SK-N-SH (cell line): Measurements from ENCODE around the gene IGDCC3. TPM values are rescaled to one million over a fixed set of nuclear protein-coding genes. Genes with fewer than 3 reads are reported as not detected.

Source experiments
- CTCF ChIA-PET: fragments of 300-600, 350-600 bp; formaldehyde crosslinking; extraction: SDS; loops from one replicate; lab custom pipeline; 2021; lab: Yijun Ruan, JAX
- POLR2A ChIA-PET: fragments of 350-600 bp; sonication (Branson Sonifier 250); formaldehyde crosslinking; extraction: SDS; loops from one replicate; lab custom pipeline; 2020; ENCODE audit warnings: antibody characterized with exemption, inconsistent platforms; lab: Yijun Ruan, JAX
- DNase-seq: peaks from one replicate; pipeline ENCODE4 v3.0.0; 2012
- H2AFZ ChIP-seq: fragments of 200-600 bp; sonication (generic); 2 replicates; pipeline ENCODE4 v1.8.1; 2016; ENCODE audit warnings: antibody characterized with exemption, mild to moderate bottlenecking, low read depth
- H3F3A ChIP-seq: fragments of 200-600 bp; sonication (generic); replicated peaks from 2 replicates; pipeline ENCODE3; 2016; ENCODE audit warnings: antibody characterized with exemption, mild to moderate bottlenecking; ENCODE audit not compliant: insufficient read depth
- H3K27ac ChIP-seq, 2 experiments: fragments of 200-500 bp in 1 of 2; fragments of 200-600 bp in 1 of 2; sonication (Bioruptor generic) in 1 of 2; sonication (generic), shearing (Covaris generic) in 1 of 2; 2 replicates each; pipeline versions ENCODE4 v1.5.1 to v1.6.1; 2014 to 2016; ENCODE audit warnings: low read depth in 2 of 2, inconsistent platforms in 1 of 2, low read length in 1 of 2, mild to moderate bottlenecking in 1 of 2, mixed read lengths in 1 of 2
- H3K27me3 ChIP-seq: fragments of 200-600 bp; sonication (generic), shearing (Covaris generic); 2 replicates; pipeline ENCODE4 v1.6.1; 2016; ENCODE audit warnings: mixed run types; ENCODE audit not compliant: insufficient read depth
- H3K36me3 ChIP-seq, 2 experiments: fragments of 200-500 bp in 1 of 2; fragments of 200-600 bp in 1 of 2; sonication (Bioruptor generic) in 1 of 2; sonication (generic) in 1 of 2; replicated peaks in 1 of 2; 2 replicates each; pipeline versions ENCODE3 to v1.5.1; 2014 to 2016; ENCODE audit warnings: low read length in 1 of 2, mild to moderate bottlenecking in 1 of 2; ENCODE audit not compliant: insufficient read depth in 2 of 2, control insufficient read depth in 1 of 2
- H3K4me1 ChIP-seq, 2 experiments: fragments of 200-500 bp in 1 of 2; fragments of 200-600 bp in 1 of 2; sonication (Bioruptor generic) in 1 of 2; sonication (generic), shearing (Covaris generic) in 1 of 2; 2 replicates each; pipeline versions ENCODE4 v1.5.1 to v1.6.1; 2014 to 2016; ENCODE audit warnings: low read depth in 1 of 2, low read length in 1 of 2, mixed run types in 1 of 2; ENCODE audit not compliant: insufficient read depth in 2 of 2, control insufficient read depth in 1 of 2
- H3K4me2 ChIP-seq: fragments of 200-600 bp; sonication (generic), shearing (Covaris generic); 2 replicates; pipeline ENCODE4 v1.6.1; 2017; ENCODE audit warnings: mixed run types
- H3K4me3 ChIP-seq, 2 experiments: fragments of 200-500 bp in 1 of 2; fragments of 200-600 bp in 1 of 2; sonication (Bioruptor generic) in 1 of 2; sonication (generic), shearing (Covaris generic) in 1 of 2; 2 replicates each; pipeline versions ENCODE4 v1.5.1 to v1.8.1; 2014 to 2016; ENCODE audit warnings: low read depth in 2 of 2, inconsistent platforms in 1 of 2, low read length in 1 of 2, mild to moderate bottlenecking in 1 of 2, mixed read lengths in 1 of 2, moderate library complexity in 1 of 2
- H3K79me2 ChIP-seq: fragments of 200-600 bp; sonication (generic); 2 replicates; pipeline ENCODE4 v1.8.1; 2017; ENCODE audit warnings: mild to moderate bottlenecking; ENCODE audit not compliant: insufficient read depth
- H3K9ac ChIP-seq: fragments of 200-600 bp; sonication (generic); 2 replicates; pipeline ENCODE4 v1.6.1; 2017; ENCODE audit warnings: mixed run types
- H3K9me2 ChIP-seq: fragments of 200-600 bp; sonication (generic); 2 replicates; pipeline ENCODE4 v1.6.1; 2017; ENCODE audit warnings: mixed run types
- H3K9me3 ChIP-seq: fragments of 200-600 bp; sonication (generic); 2 replicates; pipeline ENCODE4 v1.6.1; 2017; ENCODE audit warnings: mixed run types, mild to moderate bottlenecking, moderate library complexity
- H4K20me1 ChIP-seq: fragments of 200-600 bp; sonication (generic); 2 replicates; pipeline ENCODE4 v1.6.1; 2017; ENCODE audit warnings: mild to moderate bottlenecking, mixed run types; ENCODE audit not compliant: insufficient read depth
- CHD2 ChIP-seq: fragments of 150-350 bp; IDR thresholded peaks from 2 replicates; pipeline ENCODE4 v1.6.1; 2018; ENCODE audit warnings: low read length; ENCODE audit not compliant: partially characterized antibody
- ELF1 ChIP-seq: IDR thresholded peaks from 2 replicates; pipeline ENCODE4 v1.4.0; 2012
- MXI1 ChIP-seq: IDR thresholded peaks from 2 replicates; pipeline ENCODE4 v1.6.1; 2012; ENCODE audit warnings: mild to moderate bottlenecking, low read depth, low read length, improper control_type of control experiment
- TCF12 ChIP-seq: IDR thresholded peaks from 2 replicates; pipeline ENCODE4 v1.4.0; 2012
- TEAD4 ChIP-seq: IDR thresholded peaks from 2 replicates; pipeline ENCODE4 v1.4.0; 2012; ENCODE audit warnings: mild to moderate bottlenecking, borderline replicate concordance; ENCODE audit not compliant: insufficient read depth
- YY1 ChIP-seq: IDR thresholded peaks from 2 replicates; pipeline ENCODE4 v1.4.0; 2012; ENCODE audit warnings: low read depth, mild to moderate bottlenecking
- WGBS: methylation state at CpG from one replicate; pipeline ENCODE4 v1.1.6; 2017; ENCODE audit warnings: low lambda C conversion rate; 5-methylcytosine and 5-hydroxymethylcytosine counted together
- polyA plus RNA-seq, 3 experiments: library from polyadenylated mRNA; depleted of rRNA; stranded (reverse); fragments of >200 nt; gene quantifications; 2 replicates each; pipeline ENCODE4 v1.2.3, GENCODE V29; 2012
- TF ChIP-seq, protein P1 (sequence below): IDR thresholded peaks from 2 replicates; pipeline ENCODE4 v1.4.0; 2012; ENCODE audit warnings: low read depth
- TF ChIP-seq, protein P2 (sequence below): fragments of 150-350 bp; IDR thresholded peaks from 2 replicates; pipeline ENCODE4 v1.6.1; 2016; ENCODE audit warnings: mild to moderate bottlenecking, low read depth, low read length
- TF ChIP-seq, protein P3 (sequence below): IDR thresholded peaks from 2 replicates; pipeline ENCODE4 v1.4.0; 2012; ENCODE audit warnings: low read depth, borderline replicate concordance
- TF ChIP-seq, protein P4 (sequence below): IDR thresholded peaks from 2 replicates; pipeline ENCODE4 v1.6.1; 2012; ENCODE audit warnings: mild to moderate bottlenecking, low read depth, low read length, moderate library complexity
- TF ChIP-seq, protein P5 (sequence below): IDR thresholded peaks from 2 replicates; pipeline ENCODE4 v1.4.0; 2012; ENCODE audit warnings: low read depth, borderline replicate concordance

IGDCC3 gene
- polyA plus RNA-seq, 1 of the 3 experiments (the other 2 are of a cell fraction) = 0.43 TPM

DNA sequence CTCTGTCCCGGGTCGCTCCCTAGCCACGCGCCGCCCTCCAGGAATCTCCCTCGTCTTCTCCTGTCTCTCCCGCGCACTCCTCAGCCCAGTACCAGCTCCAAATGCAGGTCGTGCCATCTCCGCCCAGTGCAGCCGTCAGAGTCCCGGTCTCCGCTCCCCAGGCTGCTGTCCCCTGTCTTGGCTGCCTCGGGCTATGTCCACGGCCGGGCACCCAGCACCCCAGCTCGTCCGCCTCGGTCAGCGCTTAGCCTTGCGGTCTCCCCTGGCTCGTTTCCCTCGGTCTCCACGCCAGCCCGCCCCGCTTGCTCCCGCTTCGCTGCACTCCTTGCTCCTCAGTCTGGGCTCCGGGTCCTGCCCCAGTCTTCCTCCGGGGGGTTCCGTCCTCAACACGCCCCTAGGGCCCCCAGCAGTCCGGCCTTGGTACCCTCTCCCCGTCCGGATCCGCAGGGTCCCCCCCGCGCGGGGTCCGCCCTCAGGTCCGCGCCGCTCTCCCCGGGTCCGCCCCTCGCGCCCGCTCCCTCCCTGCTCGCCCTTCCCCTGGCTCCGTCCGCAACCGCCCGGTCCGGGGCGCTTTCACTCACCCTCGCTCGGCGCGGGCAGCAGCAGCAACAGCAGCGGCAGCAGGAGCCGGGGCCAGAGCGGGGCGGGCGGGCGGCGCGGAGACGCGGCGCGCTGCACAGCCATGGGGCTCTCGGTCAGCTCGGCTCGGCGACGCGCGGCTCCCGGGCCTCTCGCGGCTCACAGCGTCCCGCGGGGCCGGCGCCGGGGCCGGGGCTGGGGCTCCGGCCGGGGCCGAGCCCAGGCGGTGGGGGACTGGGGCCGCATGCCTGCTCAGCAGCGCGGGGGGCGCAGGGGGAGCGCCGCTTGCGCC lies 462 bp downstream of the IGDCC3 start:
- H2AFZ ChIP-seq = no peak overlapping the region
- WGBS = 0% methylated on average over 24 of the region's 99 CpGs
- H4K20me1 ChIP-seq = no peaks in the 10 kb centered on the region
- H3K79me2 ChIP-seq = no peaks in the 10 kb centered on the region
- H3K4me3 ChIP-seq = peak overlapping the region; percentile 55 to 62
- ChIA-PET CTCF (interaction anchor here (1.1 to 37.1 kb wide), 4 partner anchors 8 to 55 kb away, joined by 3 to 969 read pairs (median 10); no protein-coding TSS in a partner anchor), POLR2A (interaction anchor here (0.8 kb wide), 1 partner anchor 51 kb away, joined by 3 read pairs; no protein-coding TSS in a partner anchor)
- no peaks in the 10 kb centered on the region for H3K9me2 ChIP-seq
- no peaks in the 10 kb centered on the region for H3K36me3 ChIP-seq
- H3K27ac ChIP-seq = no peak overlapping the region
- DNase-seq = peak; percentile 83
- H3K4me1 ChIP-seq = peaks cover 0 to 26% of the 10 kb centered on the region in 2 experiments; a peak in 1 of 4 replicates
- peaks cover 13% of the 10 kb centered on the region for H3F3A ChIP-seq
- H3K27me3 ChIP-seq = peaks cover 45% of the 10 kb centered on the region
- no peaks in the 10 kb centered on the region for H3K9me3 ChIP-seq
- no peak overlapping the region for H3K9ac ChIP-seq
- TF ChIP-seq CHD2 = peak; percentile 10
- TF ChIP-seq, protein P1, sequence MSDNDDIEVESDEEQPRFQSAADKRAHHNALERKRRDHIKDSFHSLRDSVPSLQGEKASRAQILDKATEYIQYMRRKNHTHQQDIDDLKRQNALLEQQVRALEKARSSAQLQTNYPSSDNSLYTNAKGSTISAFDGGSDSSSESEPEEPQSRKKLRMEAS = 0 out of 2 replicates have a peak, but pooled peaks have one; percentile 34
- TF ChIP-seq, protein P2, sequence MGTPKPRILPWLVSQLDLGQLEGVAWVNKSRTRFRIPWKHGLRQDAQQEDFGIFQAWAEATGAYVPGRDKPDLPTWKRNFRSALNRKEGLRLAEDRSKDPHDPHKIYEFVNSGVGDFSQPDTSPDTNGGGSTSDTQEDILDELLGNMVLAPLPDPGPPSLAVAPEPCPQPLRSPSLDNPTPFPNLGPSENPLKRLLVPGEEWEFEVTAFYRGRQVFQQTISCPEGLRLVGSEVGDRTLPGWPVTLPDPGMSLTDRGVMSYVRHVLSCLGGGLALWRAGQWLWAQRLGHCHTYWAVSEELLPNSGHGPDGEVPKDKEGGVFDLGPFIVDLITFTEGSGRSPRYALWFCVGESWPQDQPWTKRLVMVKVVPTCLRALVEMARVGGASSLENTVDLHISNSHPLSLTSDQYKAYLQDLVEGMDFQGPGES = no peak
- H3K4me2 ChIP-seq = peak overlapping the region; percentile 91

DNA sequence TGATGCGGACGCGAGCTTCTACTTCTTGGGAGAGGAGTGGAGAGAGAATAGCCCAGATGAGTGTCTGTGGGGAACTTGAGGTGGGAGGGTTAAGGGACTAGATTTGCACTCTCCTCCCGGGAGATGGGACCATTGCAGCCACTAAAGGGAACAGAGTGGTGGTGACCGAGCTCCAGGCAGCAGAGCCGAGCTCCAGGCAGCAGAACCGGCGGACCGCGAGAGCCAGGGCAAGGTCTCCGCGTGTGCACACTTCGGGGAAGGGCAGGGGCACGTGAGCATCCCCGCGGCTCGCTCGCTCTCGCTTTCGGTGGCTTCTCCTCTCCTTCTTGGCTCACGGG lies 1.1 kb downstream of the IGDCC3 start:
- no peak for DNase-seq
- peaks cover 0 to 24% of the 10 kb centered on the region in 2 experiments; a peak in 1 of 4 replicates for H3K4me1 ChIP-seq
- peaks cover 13% of the 10 kb centered on the region for H3F3A ChIP-seq
- H3K4me2 ChIP-seq = peak overlapping the region; percentile 91
- no peaks in the 10 kb centered on the region for H4K20me1 ChIP-seq
- no peak overlapping the region for H3K27ac ChIP-seq
- H3K4me3 ChIP-seq = peak overlapping the region; percentile 55 to 62
- no peaks in the 10 kb centered on the region for H3K36me3 ChIP-seq
- no peak for TF ChIP-seq ELF1
- TF ChIP-seq, protein P3, sequence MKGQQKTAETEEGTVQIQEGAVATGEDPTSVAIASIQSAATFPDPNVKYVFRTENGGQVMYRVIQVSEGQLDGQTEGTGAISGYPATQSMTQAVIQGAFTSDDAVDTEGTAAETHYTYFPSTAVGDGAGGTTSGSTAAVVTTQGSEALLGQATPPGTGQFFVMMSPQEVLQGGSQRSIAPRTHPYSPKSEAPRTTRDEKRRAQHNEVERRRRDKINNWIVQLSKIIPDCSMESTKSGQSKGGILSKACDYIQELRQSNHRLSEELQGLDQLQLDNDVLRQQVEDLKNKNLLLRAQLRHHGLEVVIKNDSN = peak; percentile 63; the same call in 1 of the 2 replicates
- no peak for TF ChIP-seq TCF12
- TF ChIP-seq MXI1 = 0 out of 2 replicates have a peak, but pooled peaks have one; percentile 17
- TF ChIP-seq, protein P4, sequence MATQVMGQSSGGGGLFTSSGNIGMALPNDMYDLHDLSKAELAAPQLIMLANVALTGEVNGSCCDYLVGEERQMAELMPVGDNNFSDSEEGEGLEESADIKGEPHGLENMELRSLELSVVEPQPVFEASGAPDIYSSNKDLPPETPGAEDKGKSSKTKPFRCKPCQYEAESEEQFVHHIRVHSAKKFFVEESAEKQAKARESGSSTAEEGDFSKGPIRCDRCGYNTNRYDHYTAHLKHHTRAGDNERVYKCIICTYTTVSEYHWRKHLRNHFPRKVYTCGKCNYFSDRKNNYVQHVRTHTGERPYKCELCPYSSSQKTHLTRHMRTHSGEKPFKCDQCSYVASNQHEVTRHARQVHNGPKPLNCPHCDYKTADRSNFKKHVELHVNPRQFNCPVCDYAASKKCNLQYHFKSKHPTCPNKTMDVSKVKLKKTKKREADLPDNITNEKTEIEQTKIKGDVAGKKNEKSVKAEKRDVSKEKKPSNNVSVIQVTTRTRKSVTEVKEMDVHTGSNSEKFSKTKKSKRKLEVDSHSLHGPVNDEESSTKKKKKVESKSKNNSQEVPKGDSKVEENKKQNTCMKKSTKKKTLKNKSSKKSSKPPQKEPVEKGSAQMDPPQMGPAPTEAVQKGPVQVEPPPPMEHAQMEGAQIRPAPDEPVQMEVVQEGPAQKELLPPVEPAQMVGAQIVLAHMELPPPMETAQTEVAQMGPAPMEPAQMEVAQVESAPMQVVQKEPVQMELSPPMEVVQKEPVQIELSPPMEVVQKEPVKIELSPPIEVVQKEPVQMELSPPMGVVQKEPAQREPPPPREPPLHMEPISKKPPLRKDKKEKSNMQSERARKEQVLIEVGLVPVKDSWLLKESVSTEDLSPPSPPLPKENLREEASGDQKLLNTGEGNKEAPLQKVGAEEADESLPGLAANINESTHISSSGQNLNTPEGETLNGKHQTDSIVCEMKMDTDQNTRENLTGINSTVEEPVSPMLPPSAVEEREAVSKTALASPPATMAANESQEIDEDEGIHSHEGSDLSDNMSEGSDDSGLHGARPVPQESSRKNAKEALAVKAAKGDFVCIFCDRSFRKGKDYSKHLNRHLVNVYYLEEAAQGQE = no peak
- TF ChIP-seq, protein P1 = no peak
- TF ChIP-seq, protein P2 = no peak
- no peak for TF ChIP-seq TEAD4
- no peak for TF ChIP-seq YY1
- TF ChIP-seq, protein P5, sequence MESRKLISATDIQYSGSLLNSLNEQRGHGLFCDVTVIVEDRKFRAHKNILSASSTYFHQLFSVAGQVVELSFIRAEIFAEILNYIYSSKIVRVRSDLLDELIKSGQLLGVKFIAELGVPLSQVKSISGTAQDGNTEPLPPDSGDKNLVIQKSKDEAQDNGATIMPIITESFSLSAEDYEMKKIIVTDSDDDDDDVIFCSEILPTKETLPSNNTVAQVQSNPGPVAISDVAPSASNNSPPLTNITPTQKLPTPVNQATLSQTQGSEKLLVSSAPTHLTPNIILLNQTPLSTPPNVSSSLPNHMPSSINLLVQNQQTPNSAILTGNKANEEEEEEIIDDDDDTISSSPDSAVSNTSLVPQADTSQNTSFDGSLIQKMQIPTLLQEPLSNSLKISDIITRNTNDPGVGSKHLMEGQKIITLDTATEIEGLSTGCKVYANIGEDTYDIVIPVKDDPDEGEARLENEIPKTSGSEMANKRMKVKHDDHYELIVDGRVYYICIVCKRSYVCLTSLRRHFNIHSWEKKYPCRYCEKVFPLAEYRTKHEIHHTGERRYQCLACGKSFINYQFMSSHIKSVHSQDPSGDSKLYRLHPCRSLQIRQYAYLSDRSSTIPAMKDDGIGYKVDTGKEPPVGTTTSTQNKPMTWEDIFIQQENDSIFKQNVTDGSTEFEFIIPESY = no peak
- H3K9me2 ChIP-seq = no peaks in the 10 kb centered on the region
- H3K79me2 ChIP-seq = no peaks in the 10 kb centered on the region
- H3K9me3 ChIP-seq = no peaks in the 10 kb centered on the region
- H2AFZ ChIP-seq = no peak overlapping the region
- WGBS = 5% methylated on average over 12 of the region's 21 CpGs
- H3K27me3 ChIP-seq = peaks cover 45% of the 10 kb centered on the region
- POLR2A ChIA-PET = interaction anchor here (0.8 kb wide), 1 partner anchor 51 kb away, joined by 3 read pairs; no protein-coding TSS in a partner anchor
- CTCF ChIA-PET = interaction anchor here (0.7 to 37.1 kb wide), 4 partner anchors 9 to 54 kb away, joined by 3 to 969 read pairs (median 10); no protein-coding TSS in a partner anchor
- H3K9ac ChIP-seq = no peak overlapping the region
